Smooth muscle cell (in vitro differentiated cells): Measurements from ENCODE around the gene SLC25A33. TPM values are rescaled to one million over a fixed set of nuclear protein-coding genes. Genes with fewer than 3 reads are reported as not detected.

Experiments used
- DNase-seq: peaks from one replicate; lab custom pipeline; 2025; ENCODE audit not compliant: unreplicated experiment; lab: John Stamatoyannopoulos, UW
- H2AFZ ChIP-seq: fragments of 200-600 bp; sonication (generic); 2 replicates; pipeline ENCODE4 v1.6.0; 2016; ENCODE audit warnings: antibody characterized with exemption, low read depth, mild to moderate bottlenecking
- H3F3A ChIP-seq: fragments of 200-600 bp; sonication (generic); 2 replicates; pipeline ENCODE4 v1.6.0; 2017; ENCODE audit warnings: antibody characterized with exemption, low read depth
- H3K27ac ChIP-seq: fragments of 200-600 bp; sonication (generic); 2 replicates; pipeline ENCODE4 v1.5.1; 2016; ENCODE audit warnings: low read depth, mild to moderate bottlenecking
- H3K27me3 ChIP-seq: fragments of 200-600 bp; sonication (generic); 2 replicates; pipeline ENCODE4 v1.6.1; 2016; ENCODE audit warnings: low read depth, mild to moderate bottlenecking
- H3K36me3 ChIP-seq: fragments of 200-600 bp; sonication (generic); 2 replicates; pipeline ENCODE4 v1.5.1; 2016; ENCODE audit warnings: low read depth
- H3K4me1 ChIP-seq: fragments of 200-600 bp; sonication (generic); 2 replicates; pipeline ENCODE4 v1.5.1; 2016; ENCODE audit warnings: low read depth
- H3K4me2 ChIP-seq: fragments of 200-600 bp; sonication (generic); 2 replicates; pipeline ENCODE4 v1.6.0; 2016; ENCODE audit warnings: mild to moderate bottlenecking
- H3K4me3 ChIP-seq: fragments of 200-600 bp; sonication (generic); 2 replicates; pipeline ENCODE4 v1.5.1; 2016; ENCODE audit warnings: mild to moderate bottlenecking
- H3K79me2 ChIP-seq: fragments of 200-600 bp; sonication (generic); 2 replicates; pipeline ENCODE4 v1.6.0; 2016; ENCODE audit warnings: low read depth, mild to moderate bottlenecking
- H3K9ac ChIP-seq: fragments of 200-600 bp; sonication (generic); 2 replicates; pipeline ENCODE4 v1.6.0; 2016; ENCODE audit warnings: low read depth
- H3K9me3 ChIP-seq: fragments of 200-600 bp; sonication (generic); replicated peaks from 2 replicates; pipeline ENCODE4 v1.5.1; 2016; ENCODE audit warnings: low read depth
- H4K20me1 ChIP-seq: fragments of 200-600 bp; sonication (generic); 2 replicates; pipeline ENCODE4 v1.6.0; 2016; ENCODE audit warnings: low read depth
- CTCF ChIP-seq: fragments of 200-600 bp; sonication (generic); IDR thresholded peaks from 2 replicates; pipeline ENCODE4 v1.5.1; 2017; ENCODE audit warnings: borderline replicate concordance, mild to moderate bottlenecking, antibody characterized with exemption; ENCODE audit not compliant: insufficient read depth, poor library complexity, severe bottlenecking
- WGBS: methylation state at CpG from one replicate; pipeline ENCODE4 v1.1.7; 2016; ENCODE audit warnings: low lambda C conversion rate; 5-methylcytosine and 5-hydroxymethylcytosine counted together
- polyA plus RNA-seq: library from polyadenylated mRNA; unstranded; fragments of >200 nt; fragmentation: Nextera tagmentation; extraction: Ambion mirVana; gene quantifications from 2 replicates; pipeline ENCODE4 v1.2.1, GENCODE V29; 2016
- total RNA-seq: library from RNA; depleted of rRNA; stranded (reverse); fragments of >200 nt; gene quantifications from 2 replicates; pipeline ENCODE4 v1.2.3, GENCODE V29; 2014

Gene SLC25A33
- total and polyA plus RNA-seq, 2 experiments from 2014 or later: 5.4 to 5.5 TPM

GRCh38 chr1:9633493-9633892 lies 94.2 kb downstream of the SLC25A33 start:
- Histone ChIP-seq H3K27ac (no peak overlapping the region), H3K36me3 (no peaks in the 10 kb centered on the region), H3K4me2 (no peak overlapping the region), H4K20me1 (no peaks in the 10 kb centered on the region), H3K79me2 (no peaks in the 10 kb centered on the region), H3K4me1 (no peaks in the 10 kb centered on the region), H3K27me3 (no peaks in the 10 kb centered on the region), H3K9ac (no peak overlapping the region), H2AFZ (no peak overlapping the region), H3K4me3 (no peak overlapping the region), H3F3A (no peaks in the 10 kb centered on the region), H3K9me3 (no peaks in the 10 kb centered on the region)
- DNase-seq: no peak
- WGBS: 93% methylated on average over 6 of the region's 6 CpGs
- no peak for TF ChIP-seq CTCF

GRCh38 chr1:9634582-9634981 lies 95.3 kb downstream of the SLC25A33 start:
- Histone ChIP-seq H3K27ac (no peak overlapping the region), H3K36me3 (no peaks in the 10 kb centered on the region), H3K4me3 (no peak overlapping the region), H3K27me3 (no peaks in the 10 kb centered on the region), H3K79me2 (no peaks in the 10 kb centered on the region), H3K9me3 (no peaks in the 10 kb centered on the region), H3K9ac (no peak overlapping the region), H3F3A (no peaks in the 10 kb centered on the region), H3K4me2 (no peak overlapping the region), H3K4me1 (no peaks in the 10 kb centered on the region), H2AFZ (no peak overlapping the region), H4K20me1 (no peaks in the 10 kb centered on the region)
- DNase-seq: no peak
- WGBS: 85% methylated on average over 2 of the region's 2 CpGs
- no peak for TF ChIP-seq CTCF

Other genes starting within 250 kb of the SLC25A33 start
- gene SPSB1, start 246.6 kb upstream of the SLC25A33 start, total RNA-seq: 27.6 and 38.0 TPM in 2 replicates
- 37.0 and 44.5 TPM in 2 replicates for gene SPSB1, start 246.6 kb upstream of the SLC25A33 start, polyA plus RNA-seq
- 1.7 and 2.4 TPM in 2 replicates for gene TMEM201, start 49.4 kb downstream of the SLC25A33 start, total RNA-seq
- gene TMEM201, start 49.4 kb downstream of the SLC25A33 start, polyA plus RNA-seq: 5.0 and 8.8 TPM in 2 replicates
- gene PIK3CD, start 112.3 kb downstream of the SLC25A33 start, total RNA-seq: 4.1 and 4.9 TPM in 2 replicates
- gene PIK3CD, start 112.3 kb downstream of the SLC25A33 start, polyA plus RNA-seq: 3.9 and 7.1 TPM in 2 replicates